Muscle of leg (tissue), 16 donors: ENCODE measurements around the gene ANO6. TPM values are rescaled to one million over a fixed set of nuclear protein-coding genes. Genes with fewer than 3 reads are reported as not detected.
"Not testable (repeated sequence)": the region's sequence is repeated elsewhere in the genome, so short reads cannot be mapped to it uniquely, and the experiment has no call there.

Experiments
- DNase-seq: peaks from one replicate; pipeline ENCODE4 v3.0.0; 2013
- H3K27ac ChIP-seq: one replicate; pipeline ENCODE4 v1.5.1; 2013; ENCODE audit warnings: mild to moderate bottlenecking, low read length, control low read depth
- H3K27me3 ChIP-seq: one replicate; pipeline ENCODE4 v1.6.1; 2013; ENCODE audit warnings: low read length; ENCODE audit not compliant: control insufficient read depth, insufficient read depth
- H3K36me3 ChIP-seq: one replicate; pipeline ENCODE4 v1.6.1; 2013; ENCODE audit warnings: low read length; ENCODE audit not compliant: control insufficient read depth, insufficient read depth
- H3K4me1 ChIP-seq: one replicate; pipeline ENCODE4 v1.6.1; 2013; ENCODE audit warnings: low read length; ENCODE audit not compliant: control insufficient read depth, insufficient read depth
- H3K4me3 ChIP-seq: one replicate; pipeline ENCODE4 v1.5.1; 2013; ENCODE audit warnings: low read length, control low read depth
- H3K9me3 ChIP-seq: replicated peaks from 2 replicates; pipeline ENCODE4 v1.6.1; 2013; ENCODE audit warnings: low read depth, low read length; ENCODE audit not compliant: control insufficient read depth
- WGBS: methylation state at CpG from one replicate; pipeline ENCODE4 v1.1.5; 2013; ENCODE audit warnings: missing lambda C conversion rate; ENCODE audit not compliant: insufficient coverage; 5-methylcytosine and 5-hydroxymethylcytosine counted together
- long read RNA-seq, 11 donors: transcript quantifications; one replicate each; lab custom pipeline, GENCODE V29; 2026
- polyA plus RNA-seq, 8 donors: library from polyadenylated mRNA; unstranded; fragments of 120-200 nt; gene quantifications; one replicate each; pipeline versions ENCODE4 v1.2.1 to v1.2.3, GENCODE V29; 2013; ENCODE audit warnings: inconsistent platforms in 1 of 8, low replicate concordance in 1 of 8; ENCODE audit not compliant: insufficient read length in 8 of 8, insufficient read depth in 1 of 8
- total RNA-seq: library from RNA; stranded (reverse); fragments of 120-200 nt; gene quantifications from one replicate; pipeline ENCODE4 v1.2.4, GENCODE V29; 2013

Gene ANO6
- total RNA-seq (57.2 TPM), polyA plus RNA-seq (10 to 100 TPM; 38.7 to 61.7 (median 56.1) TPM)
- long read RNA-seq, donor 1, full-length matches to known transcripts: 3 of 3 reads
- long read RNA-seq, donor 1, partial matches to known transcripts: 0 of 3 reads
- long read RNA-seq, donor 1, other reads (novel, unspliced or antisense): 0 of 3 reads
- long read RNA-seq, donor 2, full-length matches to known transcripts: 1 of 1 reads
- long read RNA-seq, donor 2, partial matches to known transcripts: 0 of 1 reads
- long read RNA-seq, donor 2, other reads (novel, unspliced or antisense): 0 of 1 reads
- long read RNA-seq, donor 3, full-length matches to known transcripts: 9 of 9 reads
- long read RNA-seq, donor 3, partial matches to known transcripts: 0 of 9 reads
- long read RNA-seq, donor 3, other reads (novel, unspliced or antisense): 0 of 9 reads
- long read RNA-seq, donor 4, full-length matches to known transcripts: 3 of 3 reads
- long read RNA-seq, donor 4, partial matches to known transcripts: 0 of 3 reads
- long read RNA-seq, donor 4, other reads (novel, unspliced or antisense): 0 of 3 reads
- long read RNA-seq, donor 5, full-length matches to known transcripts: 12 of 12 reads
- long read RNA-seq, donor 5, partial matches to known transcripts: 0 of 12 reads
- long read RNA-seq, donor 5, other reads (novel, unspliced or antisense): 0 of 12 reads
- long read RNA-seq, donor 6, full-length matches to known transcripts: 3 of 3 reads
- long read RNA-seq, donor 6, partial matches to known transcripts: 0 of 3 reads
- long read RNA-seq, donor 6, other reads (novel, unspliced or antisense): 0 of 3 reads
- long read RNA-seq, donor 7, full-length matches to known transcripts: 7 of 7 reads
- long read RNA-seq, donor 7, partial matches to known transcripts: 0 of 7 reads
- long read RNA-seq, donor 7, other reads (novel, unspliced or antisense): 0 of 7 reads
- long read RNA-seq, donor 8, full-length matches to known transcripts: 4 of 4 reads
- long read RNA-seq, donor 8, partial matches to known transcripts: 0 of 4 reads
- long read RNA-seq, donor 8, other reads (novel, unspliced or antisense): 0 of 4 reads
- long read RNA-seq, donor 9, full-length matches to known transcripts: 4 of 29 reads
- long read RNA-seq, donor 9, partial matches to known transcripts: 25 of 29 reads
- long read RNA-seq, donor 9, other reads (novel, unspliced or antisense): 0 of 29 reads
- long read RNA-seq, donor 10, full-length matches to known transcripts: 12 of 52 reads
- long read RNA-seq, donor 10, partial matches to known transcripts: 40 of 52 reads
- long read RNA-seq, donor 10, other reads (novel, unspliced or antisense): 0 of 52 reads
- long read RNA-seq, donor 11, full-length matches to known transcripts: 1 of 1 reads
- long read RNA-seq, donor 11, partial matches to known transcripts: 0 of 1 reads
- long read RNA-seq, donor 11, other reads (novel, unspliced or antisense): 0 of 1 reads

DNA sequence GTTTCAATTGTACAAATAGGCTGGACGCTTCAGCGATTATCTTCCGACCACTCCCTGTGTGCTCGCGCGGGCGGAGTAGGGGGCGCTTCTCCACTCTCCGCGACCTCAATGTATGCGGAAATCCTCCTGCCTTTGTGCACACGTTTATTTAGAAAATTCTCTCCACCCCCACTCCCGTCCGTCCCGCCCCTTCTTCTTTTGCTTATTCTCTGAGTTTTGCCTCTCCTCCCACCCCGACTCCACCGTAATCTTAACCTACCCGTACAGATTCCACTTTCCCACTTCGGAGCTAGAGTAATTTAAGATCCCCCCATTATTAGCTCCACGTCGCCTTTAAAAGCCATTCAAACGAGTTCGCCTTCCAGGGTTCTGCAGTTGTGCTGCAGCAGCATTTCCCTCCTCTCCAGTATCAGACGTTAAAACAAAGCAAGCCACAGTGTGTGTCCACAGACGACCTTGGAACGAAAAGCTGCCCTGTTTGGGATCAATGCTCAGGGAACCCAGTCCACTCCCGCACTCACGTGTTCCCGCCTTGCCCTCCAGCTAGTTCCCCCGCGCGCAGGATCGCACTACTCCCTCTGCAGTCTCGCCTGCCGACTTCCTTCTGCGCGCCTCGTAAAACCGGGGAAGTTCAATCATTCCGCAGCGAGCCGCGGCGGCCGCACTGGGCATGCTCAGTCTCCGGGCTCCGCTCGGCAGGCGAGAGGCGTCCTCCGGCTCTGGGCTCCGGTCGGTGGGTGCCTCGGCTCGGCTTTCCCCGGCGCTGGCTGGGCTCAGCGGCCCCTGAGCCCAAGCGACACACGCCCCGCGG, at the start of gene ANO6:
Gene ANO6 (plus strand): TSS at position 677 of the 811 bp plus-strand sequence. CDS start 227 bp downstream, outside the sequence.
- Histone ChIP-seq H3K4me3 (peak within 1 kb of the TSS; percentile 92), H3K27me3 (no peaks in the 10 kb centered on the region), H3K9me3 (no peaks in the 10 kb centered on the region), H3K36me3 (no peaks in the 10 kb centered on the region), H3K4me1 (peaks cover 9% of the 10 kb centered on the region), H3K27ac (peak within 1 kb of the TSS; percentile 99)
- WGBS: under 1% methylated on average over 62 of the region's 62 CpGs
- peak; percentile 96 for DNase-seq

DNA sequence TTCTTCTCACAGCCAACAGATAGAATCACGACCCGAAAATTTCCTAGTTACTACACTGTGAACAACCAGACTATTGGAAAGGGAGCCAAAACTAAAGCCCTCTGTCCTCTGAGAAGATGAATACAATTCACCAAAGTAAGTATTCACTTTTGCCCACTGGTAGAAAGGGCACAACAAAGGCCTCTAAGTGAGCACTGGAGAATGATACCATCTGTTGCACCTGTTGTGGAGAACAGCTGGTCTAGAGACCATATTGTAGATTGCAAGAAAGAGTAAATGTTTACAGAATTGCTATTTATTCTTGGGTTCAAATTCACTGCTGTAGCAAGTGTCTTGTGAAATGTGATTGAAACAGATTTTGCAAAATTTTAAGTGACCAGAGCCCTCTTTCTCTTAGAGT, 46.9 kb upstream of the ANO6 start:
- H3K4me3 ChIP-seq: no peak overlapping the region
- H3K4me1 ChIP-seq: peaks cover 16% of the 10 kb centered on the region
- no peaks in the 10 kb centered on the region for H3K9me3 ChIP-seq
- H3K36me3 ChIP-seq: no peaks in the 10 kb centered on the region
- no peaks in the 10 kb centered on the region for H3K27me3 ChIP-seq
- H3K27ac ChIP-seq: no peak overlapping the region
- peak; percentile 72 for DNase-seq
- WGBS: 75% methylated on average over 2 of the region's 2 CpGs

GRCh38 chr12:45170456-45171042, 45.3 kb upstream of the ANO6 start:
- Histone ChIP-seq H3K9me3 (peaks cover 2% of the 10 kb centered on the region), H3K4me1 (peaks cover 6% of the 10 kb centered on the region), H3K27ac (no peak overlapping the region), H3K4me3 (no peak overlapping the region), H3K36me3 (no peaks in the 10 kb centered on the region), H3K27me3 (no peaks in the 10 kb centered on the region)
- DNase-seq: peak; percentile 51
- 64% methylated on average over 3 of the region's 3 CpGs for WGBS

- H3K4me1 ChIP-seq, DNase-seq, H3K27me3 ChIP-seq, H3K36me3 ChIP-seq, H3K4me3 ChIP-seq, H3K27ac ChIP-seq: not testable (repeated sequence)
- peaks cover 17% of the 10 kb centered on the region for H3K9me3 ChIP-seq
- 93% methylated on average over 7 of the region's 10 CpGs for WGBS
These were observed 42.6 kb upstream of the ANO6 start for GRCh38 chr12:45173293-45173692.

DNA sequence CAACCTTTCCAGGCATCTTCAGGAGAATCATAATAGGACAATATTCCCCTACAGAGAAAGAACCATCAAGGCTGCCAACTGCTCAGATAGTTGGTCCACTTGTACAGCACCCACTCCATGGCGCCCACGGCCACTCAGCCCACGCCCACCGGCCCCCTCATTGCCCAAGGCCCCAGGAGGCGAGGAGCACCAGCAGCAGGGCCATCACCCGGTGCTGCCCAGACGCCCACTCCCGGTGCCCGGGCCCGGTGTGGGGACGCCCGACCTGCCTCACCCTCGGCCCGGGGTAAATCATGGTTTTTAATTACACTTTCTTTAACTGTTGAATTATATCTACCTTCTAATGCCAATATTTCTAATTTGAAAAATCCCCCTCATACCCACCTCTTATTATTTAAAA, 41.3 kb upstream of the ANO6 start:
- no peak overlapping the region for H3K27ac ChIP-seq
- 98% methylated on average over 8 of the region's 14 CpGs for WGBS
- no peaks in the 10 kb centered on the region for H3K4me1 ChIP-seq
- H3K4me3 ChIP-seq: no peak overlapping the region
- H3K9me3 ChIP-seq: peaks cover 29% of the 10 kb centered on the region
- no peaks in the 10 kb centered on the region for H3K36me3 ChIP-seq
- H3K27me3 ChIP-seq: no peaks in the 10 kb centered on the region
- no peak for DNase-seq

DNA sequence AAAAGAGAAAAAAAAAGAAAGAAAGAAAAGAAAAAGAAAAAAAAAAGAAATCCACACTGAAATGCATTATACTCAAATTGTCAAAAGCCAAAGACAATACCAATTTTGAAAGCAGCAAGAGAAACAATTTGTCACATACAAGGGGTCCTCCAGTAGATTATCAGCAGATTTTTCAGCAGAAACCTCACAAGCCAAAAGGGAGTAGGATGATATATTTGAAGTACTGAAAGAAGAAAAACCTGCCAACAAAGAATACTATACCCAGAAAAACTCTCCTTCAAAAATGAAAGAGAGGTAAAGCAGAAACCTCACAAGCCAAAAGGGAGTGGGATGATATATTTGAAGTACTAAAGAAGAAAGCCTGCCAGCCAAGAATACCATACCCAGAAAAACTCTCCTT, 37.1 kb upstream of the ANO6 start:
- Histone ChIP-seq H3K4me3 (no peak overlapping the region), H3K36me3 (no peaks in the 10 kb centered on the region), H3K9me3 (peaks cover 29% of the 10 kb centered on the region), H3K27ac (no peak overlapping the region), H3K4me1 (no peaks in the 10 kb centered on the region), H3K27me3 (no peaks in the 10 kb centered on the region)
- DNase-seq: no peak

DNA sequence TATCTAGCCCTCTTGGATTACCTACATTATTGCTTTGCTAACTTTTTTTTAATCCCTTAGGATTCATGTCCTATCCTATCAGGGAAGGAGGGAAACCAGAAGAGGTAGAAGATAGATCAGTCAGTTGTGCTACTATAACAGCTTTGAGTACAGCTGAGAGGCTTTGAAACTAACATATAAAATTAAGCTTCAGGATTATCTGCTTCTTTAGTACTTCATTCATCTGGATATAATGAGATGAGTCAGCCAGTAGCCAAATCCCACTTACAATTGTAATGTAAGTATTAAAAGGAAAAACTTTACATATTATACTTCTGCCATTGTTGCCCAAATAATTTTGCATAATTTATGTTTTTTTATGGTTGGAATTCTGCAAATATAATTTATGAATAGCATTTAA, 33.4 kb upstream of the ANO6 start:
- Histone ChIP-seq H3K4me1 (no peaks in the 10 kb centered on the region), H3K9me3 (peaks cover 15% of the 10 kb centered on the region), H3K36me3 (no peaks in the 10 kb centered on the region), H3K4me3 (no peak overlapping the region), H3K27me3 (no peaks in the 10 kb centered on the region), H3K27ac (no peak overlapping the region)
- no peak for DNase-seq

- no peak overlapping the region for H3K27ac ChIP-seq
- H3K4me3 ChIP-seq: no peak overlapping the region
- peaks cover 13% of the 10 kb centered on the region for H3K9me3 ChIP-seq
- DNase-seq: peak; percentile 42
- H3K27me3 ChIP-seq: no peaks in the 10 kb centered on the region
- WGBS: no CpG with 5 or more reads among the region's 2 CpGs
- H3K4me1 ChIP-seq: no peaks in the 10 kb centered on the region
- H3K36me3 ChIP-seq: no peaks in the 10 kb centered on the region
These were observed 32.6 kb upstream of the ANO6 start for GRCh38 chr12:45183246-45183645.
